GM06990 (cell line): ENCODE data around the gene UMODL1.

Experiments used
- DNase-seq: peaks from one replicate; pipeline ENCODE4 v3.0.0-alpha.2; 2011; ENCODE audit not compliant: insufficient read length; ENCODE audit errors: extremely low read depth
- H3K27me3 ChIP-seq: replicated peaks from 2 replicates; pipeline ENCODE4 v1.6.0; 2011; ENCODE audit warnings: low read length; ENCODE audit not compliant: control insufficient read depth, insufficient read depth
- H3K36me3 ChIP-seq: 2 replicates; pipeline ENCODE4 v1.5.1; 2011; ENCODE audit warnings: low read length; ENCODE audit not compliant: control insufficient read depth, insufficient read depth
- H3K4me3 ChIP-seq: replicated peaks from 2 replicates; pipeline ENCODE4 v1.5.1; 2011; ENCODE audit warnings: low read depth, mild to moderate bottlenecking, control low read depth, low read length
- CTCF ChIP-seq: IDR thresholded peaks from 2 replicates; pipeline ENCODE4 v1.5.1; 2011; ENCODE audit warnings: low read length, control low read depth, mild to moderate bottlenecking, inconsistent platforms; ENCODE audit not compliant: insufficient read depth, poor library complexity, severe bottlenecking

Gene UMODL1

GRCh38 chr21:42040411-42041180, 30.5 kb upstream of the UMODL1 start:
- no peak for TF ChIP-seq CTCF
- DNase-seq, result no peak
- H3K27me3 ChIP-seq, result no peaks in the 10 kb centered on the region
- H3K36me3 ChIP-seq, result no peaks in the 10 kb centered on the region
- no peak overlapping the region for H3K4me3 ChIP-seq

DNA sequence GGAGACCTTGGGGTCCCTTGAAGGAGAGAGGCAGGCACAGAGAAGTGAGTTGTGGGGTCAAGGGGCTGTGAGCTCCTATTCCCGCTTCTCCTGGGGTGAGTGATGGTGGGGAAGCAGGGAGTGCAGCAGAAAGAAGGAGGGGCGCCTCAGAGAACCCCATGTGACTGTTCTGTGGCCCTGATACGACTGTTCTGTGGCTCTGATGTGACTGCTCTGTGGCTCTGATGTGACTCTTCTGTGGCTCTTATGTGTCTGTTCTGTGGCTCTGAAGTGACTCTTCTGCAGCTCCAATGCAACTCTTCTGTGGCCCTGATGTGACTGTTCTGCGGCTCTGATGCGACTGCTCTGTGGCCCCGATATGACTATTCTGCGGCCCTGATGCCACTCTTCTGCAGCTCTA, 29.9 kb upstream of the UMODL1 start:
- no peak for DNase-seq
- TF ChIP-seq CTCF, result no peak
- no peaks in the 10 kb centered on the region for H3K36me3 ChIP-seq
- H3K27me3 ChIP-seq, result no peaks in the 10 kb centered on the region
- no peak overlapping the region for H3K4me3 ChIP-seq

DNA sequence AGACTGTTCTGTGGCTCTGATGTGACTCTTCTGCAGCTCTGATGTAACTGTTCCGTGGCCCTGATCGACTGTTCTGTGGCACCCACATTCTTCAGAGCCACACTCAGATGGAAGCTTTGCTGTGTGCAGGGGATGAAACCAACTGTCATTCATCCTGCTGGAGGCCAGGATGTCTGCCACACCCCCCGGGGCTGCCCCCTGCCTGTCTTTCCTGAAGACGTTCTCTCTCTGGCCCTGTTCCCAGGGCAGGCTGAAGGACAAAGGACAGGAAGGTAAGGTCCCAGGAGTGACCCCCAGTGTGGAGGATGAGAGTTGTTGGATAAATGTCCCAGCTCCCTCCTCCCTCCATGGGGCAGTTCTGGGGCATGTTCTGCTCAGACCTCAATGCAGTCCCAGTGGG, 29.4 kb upstream of the UMODL1 start:
- Histone ChIP-seq H3K36me3 (no peaks in the 10 kb centered on the region), H3K4me3 (no peak overlapping the region), H3K27me3 (no peaks in the 10 kb centered on the region)
- no peak for TF ChIP-seq CTCF
- DNase-seq, result no peak

DNA sequence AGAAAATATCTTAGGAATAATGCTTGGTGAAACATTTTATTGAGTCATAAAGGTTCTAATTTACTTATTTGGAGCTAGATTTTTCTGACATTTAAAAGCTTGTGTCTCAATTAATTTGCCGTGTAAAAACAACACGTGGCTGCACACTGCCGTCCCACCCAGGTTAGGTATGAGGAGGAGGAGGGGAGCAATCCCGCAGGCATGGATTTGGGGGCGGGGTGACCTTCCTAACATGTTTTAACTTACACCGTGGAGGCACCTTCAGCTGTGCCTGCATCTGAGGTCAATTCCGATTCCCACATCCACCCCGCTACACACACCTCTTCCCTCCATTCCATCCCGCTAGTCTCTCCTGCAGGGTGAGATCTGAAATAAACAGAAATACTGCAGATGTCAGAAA, 28.5 kb upstream of the UMODL1 start:
- Histone ChIP-seq H3K36me3 (no peaks in the 10 kb centered on the region), H3K4me3 (no peak overlapping the region), H3K27me3 (no peaks in the 10 kb centered on the region)
- TF ChIP-seq CTCF, result no peak
- no peak for DNase-seq

GRCh38 chr21:42043201-42043895, 27.8 kb upstream of the UMODL1 start:
- DNase-seq, result no peak
- no peaks in the 10 kb centered on the region for H3K27me3 ChIP-seq
- H3K4me3 ChIP-seq, result no peak overlapping the region
- no peaks in the 10 kb centered on the region for H3K36me3 ChIP-seq
- no peak for TF ChIP-seq CTCF
